Daoy (cell line): ENCODE results near the gene LSAMP. TPM values are rescaled to one million over a fixed set of nuclear protein-coding genes. Genes with fewer than 3 reads are reported as not detected.

Experiments
- DNase-seq: peaks from one replicate; pipeline ENCODE4 v3.0.0-alpha.2; 2015; ENCODE audit warnings: low read depth
- total RNA-seq: library from RNA; depleted of rRNA; stranded (reverse); fragments of >200 nt; shearing (Covaris generic); gene quantifications from 2 replicates; pipeline ENCODE4 v1.2.3, GENCODE V29; 2014

The LSAMP gene
- total RNA-seq, 1 experiment from 2014 or later: 7.1 TPM

DNA sequence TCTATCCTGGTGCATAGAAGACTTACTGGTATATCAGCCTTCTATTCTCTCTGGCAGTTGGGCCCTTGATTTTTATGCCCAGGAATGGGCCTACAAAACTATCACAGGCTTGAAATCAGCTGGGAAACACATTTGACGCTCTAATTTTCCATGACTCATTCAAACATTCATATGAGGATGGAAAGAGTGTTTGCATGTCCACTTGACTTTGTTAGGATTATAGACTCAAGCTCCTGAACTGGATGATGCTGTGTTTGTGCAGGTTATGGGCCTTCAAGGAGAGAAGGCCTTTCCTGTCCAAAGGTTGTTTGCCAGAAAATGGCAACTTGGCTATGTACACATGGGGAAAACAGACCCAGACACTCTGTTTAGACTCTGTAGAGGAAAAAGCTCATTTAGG, 602.1 kb downstream of the LSAMP start:
- DNase-seq: no peak

DNA sequence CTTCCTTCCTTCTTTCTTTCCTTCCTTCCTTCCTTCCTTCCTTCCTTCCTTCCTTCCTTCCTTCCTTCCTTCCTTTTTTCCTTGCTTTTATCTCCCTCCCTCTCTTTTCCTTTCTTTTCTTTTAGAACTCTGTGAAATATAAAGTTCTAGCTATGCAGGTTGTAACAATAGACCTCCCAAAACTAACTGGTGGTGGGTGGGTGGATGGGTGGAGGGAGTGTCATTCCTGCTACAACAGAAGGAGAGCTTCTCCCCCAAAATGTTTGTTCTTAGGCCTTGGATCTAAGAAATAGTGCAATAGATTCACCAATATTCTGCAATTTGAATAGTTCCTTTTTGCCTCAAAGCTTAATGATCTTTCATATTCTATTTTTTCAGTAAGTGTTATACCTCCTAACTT, 606.0 kb downstream of the LSAMP start:
- DNase-seq: no peak

DNA sequence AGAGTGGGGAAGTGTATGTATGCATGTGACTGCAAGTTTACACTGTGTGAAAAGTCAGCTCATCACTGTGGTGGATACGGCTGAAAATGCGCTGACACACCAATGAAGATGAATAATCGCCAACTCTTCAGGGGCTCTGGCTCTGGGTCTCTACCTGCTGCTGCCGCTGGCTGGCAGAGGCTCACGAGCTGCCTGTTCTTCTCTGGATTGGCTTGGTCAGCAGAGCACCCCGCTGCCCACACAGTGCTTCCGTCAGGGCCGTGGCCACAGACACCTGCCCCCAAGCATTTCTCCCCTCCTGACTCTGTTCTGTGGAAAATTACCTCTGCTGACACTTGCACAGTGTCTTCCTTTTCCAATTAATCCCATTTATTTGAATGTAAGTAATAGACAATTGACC, 606.5 kb downstream of the LSAMP start:
- DNase-seq: no peak

DNA sequence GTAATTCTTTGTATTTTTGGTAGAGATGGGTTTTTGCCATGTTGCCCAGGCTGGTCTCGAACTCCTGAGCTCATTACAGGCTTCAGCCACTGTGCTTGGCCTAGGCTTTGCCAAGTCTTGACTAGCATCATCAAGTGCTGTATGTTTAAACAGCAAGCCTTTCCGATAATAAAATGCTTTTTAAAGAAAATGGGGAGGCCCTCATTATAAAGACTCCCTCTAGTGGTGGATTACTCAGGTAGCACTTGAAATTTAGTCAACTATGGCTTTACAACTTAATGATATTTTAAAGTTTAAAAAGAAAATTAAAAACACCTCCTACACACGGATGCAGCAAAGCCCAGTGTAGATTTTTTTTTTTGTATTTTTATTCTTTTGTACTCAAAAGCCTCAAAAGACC, 608.3 kb downstream of the LSAMP start:
- no peak for DNase-seq

DNA sequence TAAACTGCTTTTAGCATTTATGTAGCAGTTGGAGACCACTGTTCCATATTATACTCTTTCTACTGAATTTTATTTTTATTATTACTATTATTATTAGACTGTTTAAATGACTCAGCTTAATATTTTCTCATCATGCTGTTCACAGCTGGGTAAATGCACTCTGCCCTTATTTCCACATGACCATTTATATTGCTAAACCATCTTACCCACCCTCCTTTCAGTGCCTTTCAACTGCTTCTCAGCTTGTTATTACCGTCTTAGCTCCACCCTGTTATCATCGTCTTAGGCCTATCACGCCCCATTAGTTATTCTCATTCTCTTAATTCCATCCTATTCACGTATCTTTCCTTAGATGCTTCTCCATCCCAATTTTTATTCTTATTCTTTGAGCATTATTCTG, 609.3 kb downstream of the LSAMP start:
- no peak for DNase-seq

DNA sequence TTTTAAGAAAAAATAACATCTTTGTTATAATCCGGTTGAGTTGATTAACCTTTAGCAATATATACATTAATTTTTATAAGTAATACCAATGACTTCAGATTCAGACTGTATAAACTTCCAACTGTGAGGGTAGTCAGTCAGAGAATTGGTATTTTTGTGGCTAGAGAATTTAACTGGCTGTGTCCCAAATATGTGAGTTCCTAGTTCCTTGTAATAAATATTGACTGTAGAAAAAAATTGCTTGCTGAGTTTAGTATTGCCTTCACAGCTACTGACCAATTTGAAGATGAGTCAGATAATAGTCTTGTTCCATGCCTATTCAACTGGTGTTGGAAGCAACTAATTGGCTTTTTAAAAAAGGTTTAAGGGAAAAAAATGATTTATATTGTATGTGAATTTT, 611.2 kb downstream of the LSAMP start:
- DNase-seq: peak; percentile 52

DNA sequence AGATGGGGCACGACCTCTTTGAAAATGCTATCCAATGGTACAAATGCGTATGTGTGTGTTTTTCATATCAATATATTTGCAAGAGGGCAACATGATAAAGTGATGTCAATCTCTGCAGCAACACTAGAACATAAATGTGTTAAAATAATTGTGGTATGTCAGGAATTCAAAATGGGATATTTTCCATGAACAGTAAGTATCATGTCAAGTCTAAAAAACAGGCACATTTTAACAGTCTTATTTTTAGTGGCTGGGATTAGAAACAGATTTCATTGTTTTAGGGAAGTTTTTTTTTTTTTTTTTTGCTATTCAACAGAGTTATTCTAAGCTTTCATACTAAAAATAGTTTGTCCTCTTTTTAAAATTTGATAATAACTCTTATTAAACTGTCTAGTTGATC, 612.2 kb downstream of the LSAMP start:
- no peak for DNase-seq

DNA sequence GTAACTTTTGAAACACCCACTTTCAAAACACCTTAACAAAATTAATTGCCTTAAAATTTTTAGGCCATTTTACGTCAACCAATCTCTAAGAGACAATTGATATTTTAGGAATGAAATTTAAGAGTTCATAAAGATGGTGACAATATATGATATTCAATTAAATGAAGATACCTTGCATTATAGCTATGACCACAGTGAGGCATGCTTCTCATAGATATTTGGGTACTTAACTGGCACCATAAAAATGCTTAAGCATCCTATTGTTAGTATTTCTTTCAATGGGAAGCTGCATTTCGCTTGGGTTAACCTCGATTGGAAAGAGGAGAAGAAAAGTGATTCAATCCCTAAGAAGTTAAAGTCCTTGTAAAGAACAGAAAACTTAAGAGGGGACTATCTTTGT, 613.0 kb downstream of the LSAMP start:
- DNase-seq: no peak

DNA sequence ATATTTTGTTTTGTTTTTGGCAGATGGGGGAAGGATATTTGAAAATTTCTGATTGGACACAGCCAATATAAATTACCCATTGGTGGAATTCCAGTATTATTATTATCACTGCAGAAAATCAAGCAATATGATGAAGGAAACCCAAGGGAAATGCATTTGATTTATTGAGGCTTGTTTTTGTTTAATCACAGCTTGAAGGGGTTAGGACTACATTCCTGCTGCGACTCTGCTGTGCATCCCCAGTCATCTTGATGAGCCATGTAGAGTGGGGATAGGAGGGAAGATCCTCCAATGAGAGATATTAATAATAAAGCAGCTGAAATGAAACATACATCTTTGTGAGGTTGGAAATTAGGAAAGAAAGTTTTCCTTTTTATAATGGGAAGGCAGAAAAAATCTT, 613.4 kb downstream of the LSAMP start:
- no peak for DNase-seq

DNA sequence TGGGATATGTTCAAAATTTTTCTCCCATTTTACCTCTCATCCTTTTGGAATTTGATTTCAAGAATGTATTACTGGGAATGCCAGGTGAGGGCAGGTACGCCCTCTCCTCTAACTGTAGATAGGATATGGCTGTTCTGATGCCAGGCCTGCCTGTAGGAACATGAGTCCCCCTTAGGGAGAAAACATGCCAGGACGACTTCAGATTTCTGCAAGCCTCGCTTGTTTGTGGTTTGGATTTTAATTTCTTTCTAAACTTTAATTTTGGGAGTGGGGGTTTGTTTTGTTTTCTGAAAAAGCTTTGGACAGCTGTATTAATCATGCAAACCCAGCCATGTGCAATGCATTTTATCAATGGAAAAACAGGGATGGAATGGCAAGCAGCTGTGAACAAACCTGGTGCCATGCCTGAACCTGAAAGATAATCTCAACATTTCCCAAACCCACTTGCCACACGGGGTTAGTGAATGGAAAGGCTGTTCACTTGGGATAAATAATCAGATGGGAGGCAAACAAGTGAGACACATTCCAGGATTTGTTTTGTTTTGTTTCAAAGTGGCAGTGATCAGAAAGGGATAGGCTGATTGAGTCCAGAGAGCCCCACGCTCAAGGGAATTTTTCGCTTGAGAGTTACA, 614.4 kb downstream of the LSAMP start:
- DNase-seq: no peak

DNA sequence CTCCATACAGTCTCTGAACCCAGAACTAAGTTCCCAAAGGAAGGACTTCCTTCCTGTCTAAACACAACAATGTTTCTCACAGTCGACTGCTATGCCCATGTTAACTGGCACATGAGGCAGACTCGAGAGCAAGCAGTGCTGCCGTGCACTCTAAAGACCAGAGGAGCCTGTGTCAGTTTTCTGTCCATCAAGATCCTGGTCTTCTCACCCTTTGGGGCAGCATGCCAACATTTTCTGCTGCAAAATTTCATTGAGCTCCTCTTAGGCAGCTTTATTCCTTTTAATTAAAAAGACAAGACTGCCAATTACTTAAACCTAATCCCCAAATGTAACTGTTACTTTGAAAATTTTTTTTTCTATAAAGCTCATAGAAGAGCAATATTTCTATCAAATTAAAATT, 616.9 kb downstream of the LSAMP start:
- DNase-seq: no peak

DNA sequence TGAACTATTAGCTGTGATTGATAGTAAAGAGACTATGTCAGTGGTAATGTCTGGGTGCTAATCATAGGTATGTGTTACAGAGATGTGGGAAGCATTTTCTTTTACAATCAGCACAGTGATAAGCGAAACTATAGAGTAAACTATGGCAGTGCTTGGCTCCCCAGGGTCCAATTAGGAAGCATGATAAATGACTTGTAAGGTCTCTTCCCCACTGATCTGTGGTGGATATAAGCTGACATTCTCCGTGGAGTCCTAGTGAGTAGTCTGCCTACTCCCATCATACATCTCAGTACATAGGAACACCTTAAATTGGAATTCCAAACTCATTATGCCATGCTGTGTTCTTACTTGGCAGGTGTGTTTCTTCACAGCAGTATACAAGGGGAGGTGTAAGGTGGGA, 617.8 kb downstream of the LSAMP start:
- no peak for DNase-seq

DNA sequence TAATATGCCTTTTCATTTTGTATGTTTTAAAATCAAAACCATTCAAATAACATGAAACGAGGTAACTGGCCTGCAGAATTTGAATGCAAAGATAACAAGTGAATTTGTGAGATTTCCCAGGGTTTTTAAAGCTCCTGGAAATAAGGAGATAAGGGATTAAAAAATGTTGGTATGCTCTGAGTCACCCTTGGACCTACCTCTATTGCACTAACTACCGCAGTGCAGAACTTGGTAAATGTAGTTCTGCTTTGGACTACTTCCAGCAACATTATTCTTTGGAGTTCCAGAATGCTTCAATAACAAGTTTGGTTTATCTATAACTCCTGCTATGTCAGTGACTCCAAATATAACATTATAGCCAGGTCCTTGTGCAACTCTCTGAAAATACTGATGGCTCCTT, 620.2 kb downstream of the LSAMP start:
- no peak for DNase-seq

DNA sequence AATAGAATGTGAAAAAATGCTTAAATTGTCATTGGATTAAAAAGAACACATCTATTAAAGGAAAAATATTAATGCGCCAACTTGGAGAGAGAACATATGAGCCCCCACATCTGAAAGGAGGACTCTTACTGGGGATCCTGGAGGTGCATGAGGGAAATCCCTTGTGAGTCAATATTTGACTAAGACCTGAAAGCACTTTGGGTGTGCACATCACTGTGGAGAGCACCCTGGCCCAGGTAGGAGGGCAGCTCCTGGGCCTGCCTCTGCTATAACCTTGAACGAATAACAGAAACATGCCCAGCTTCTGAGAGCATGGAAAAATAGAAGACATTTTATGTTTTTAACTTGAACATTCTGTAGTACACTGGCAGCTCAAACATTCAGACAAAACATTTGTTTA, 622.2 kb downstream of the LSAMP start:
- no peak for DNase-seq

DNA sequence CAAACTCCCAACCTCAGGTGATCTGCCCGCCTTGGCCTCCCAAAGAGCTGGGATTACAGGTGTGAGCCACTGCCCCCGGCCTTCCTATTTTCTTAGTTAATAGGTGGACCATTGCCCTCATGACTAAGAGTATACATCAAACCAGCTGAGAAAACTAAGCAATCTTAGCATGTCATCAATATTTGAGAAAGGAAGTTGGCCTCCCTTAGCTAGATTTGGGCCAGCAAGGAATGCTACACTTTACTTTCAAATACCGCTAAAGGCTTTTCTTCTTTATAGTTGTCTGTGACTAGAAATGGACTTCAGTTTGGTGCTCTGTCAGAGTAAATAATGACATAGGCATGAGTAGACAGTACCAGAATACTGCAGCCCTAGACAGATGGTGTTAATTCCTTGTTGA, 622.7 kb downstream of the LSAMP start:
- DNase-seq: no peak

DNA sequence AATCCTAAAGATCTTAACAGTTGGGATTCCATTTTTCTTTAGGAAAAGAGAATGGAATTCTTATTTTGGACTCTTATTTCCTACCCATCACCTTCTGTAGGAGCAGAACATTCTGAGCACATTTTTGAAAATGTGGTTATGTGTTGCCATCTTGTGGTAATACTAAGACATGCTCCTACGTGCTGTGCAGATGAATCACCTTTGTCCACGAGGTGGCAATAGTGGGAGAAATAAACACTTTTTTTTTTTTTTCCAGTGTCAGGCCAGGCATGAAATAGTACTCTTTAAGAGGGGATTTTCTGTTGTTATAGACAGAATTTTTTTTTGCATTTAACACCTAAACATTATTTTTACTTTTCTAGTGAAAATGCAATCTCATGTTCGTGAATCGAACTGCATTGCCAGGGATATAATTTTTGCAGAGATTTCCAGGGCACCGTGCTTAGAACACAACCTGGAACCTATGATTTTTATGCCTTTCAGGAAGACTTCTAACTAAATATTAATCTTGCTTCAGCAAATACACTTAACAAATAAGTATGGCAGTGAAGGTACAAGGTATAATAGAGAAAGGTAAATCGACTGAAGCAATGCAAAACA, 625.4 kb downstream of the LSAMP start:
- peak; percentile 86 for DNase-seq

DNA sequence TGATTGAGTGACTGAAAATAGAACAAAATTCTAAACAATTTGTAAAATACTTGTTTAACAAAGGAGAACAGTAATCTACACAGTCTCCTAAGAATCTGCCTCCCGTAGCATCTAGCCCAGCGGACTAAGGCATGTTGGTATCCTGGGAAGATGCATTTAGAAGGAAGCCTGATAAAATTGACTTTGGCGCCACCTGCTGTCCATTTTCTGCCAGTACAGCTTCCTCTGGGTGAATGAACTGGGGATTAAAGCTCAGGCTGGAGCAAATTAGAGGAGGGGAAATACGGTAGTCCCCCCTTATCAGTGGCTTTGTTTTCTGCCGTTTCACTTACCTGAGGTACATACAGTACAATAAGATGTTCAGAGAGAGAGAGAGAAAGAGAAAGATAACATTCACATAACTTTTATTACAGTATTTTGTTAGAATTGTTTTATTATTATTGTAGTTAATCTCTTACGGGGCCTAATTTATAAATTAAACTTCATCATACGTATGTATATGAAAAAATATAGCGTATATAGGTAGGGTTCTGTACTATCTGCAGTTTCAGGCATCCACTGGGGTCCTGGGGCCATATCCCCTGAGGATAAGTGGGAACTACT, 630.4 kb downstream of the LSAMP start:
- DNase-seq: peak; percentile 74

DNA sequence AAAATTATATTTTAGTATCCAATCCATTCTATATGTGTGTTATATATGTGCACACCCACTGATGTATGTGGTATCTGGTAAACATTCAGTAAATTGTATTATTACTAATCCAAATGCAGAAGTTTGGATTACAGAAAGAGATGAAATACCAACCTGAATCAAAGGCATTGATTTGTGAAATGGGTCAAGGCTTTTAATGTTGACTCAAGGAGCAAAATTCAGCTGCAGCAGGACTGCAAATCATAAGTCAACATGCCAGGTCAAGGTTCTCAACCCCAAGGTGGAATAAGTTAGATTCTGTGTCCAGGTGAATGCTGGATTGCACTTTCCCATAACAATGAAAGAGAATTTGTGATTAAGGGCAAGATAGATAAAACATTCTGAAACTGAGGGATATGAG, 631.3 kb downstream of the LSAMP start:
- no peak for DNase-seq

DNA sequence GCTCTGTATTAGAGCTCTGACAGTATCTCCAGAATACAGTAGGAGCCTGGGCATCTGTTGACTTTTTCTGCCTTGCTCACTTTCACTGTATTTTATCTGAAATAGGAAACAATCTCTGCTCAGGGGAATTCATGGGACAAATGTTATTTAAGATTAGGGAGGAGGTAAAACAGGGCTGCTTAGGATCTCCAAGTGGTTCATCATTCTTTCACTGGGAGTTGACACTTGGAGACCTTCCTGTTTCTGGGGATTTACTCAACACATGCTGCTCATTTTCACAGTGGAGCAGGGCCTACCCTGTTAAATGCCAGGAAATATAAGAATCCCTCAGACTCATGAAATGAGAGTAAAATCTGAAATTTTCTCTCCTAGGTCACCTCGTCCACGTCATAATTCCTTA, 636.5 kb downstream of the LSAMP start:
- no peak for DNase-seq

DNA sequence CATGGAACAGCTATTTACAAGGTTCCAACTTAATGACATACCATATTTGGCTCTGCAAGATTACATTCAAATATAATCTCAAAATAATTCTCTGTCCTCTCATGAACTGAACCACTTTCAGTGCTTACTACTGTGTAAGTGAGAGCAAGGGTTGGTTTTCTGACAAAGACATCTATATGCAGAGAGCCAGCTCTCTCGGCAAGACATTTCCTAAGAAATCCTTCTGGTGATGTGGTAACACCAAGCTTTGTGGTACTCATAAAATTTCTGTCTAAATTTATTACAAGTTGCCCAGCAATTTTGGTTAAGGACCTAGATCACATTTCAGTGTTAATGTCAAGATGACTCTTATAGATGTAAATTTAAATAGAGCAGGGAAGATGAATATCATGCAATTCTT, 637.0 kb downstream of the LSAMP start:
- DNase-seq: no peak

DNA sequence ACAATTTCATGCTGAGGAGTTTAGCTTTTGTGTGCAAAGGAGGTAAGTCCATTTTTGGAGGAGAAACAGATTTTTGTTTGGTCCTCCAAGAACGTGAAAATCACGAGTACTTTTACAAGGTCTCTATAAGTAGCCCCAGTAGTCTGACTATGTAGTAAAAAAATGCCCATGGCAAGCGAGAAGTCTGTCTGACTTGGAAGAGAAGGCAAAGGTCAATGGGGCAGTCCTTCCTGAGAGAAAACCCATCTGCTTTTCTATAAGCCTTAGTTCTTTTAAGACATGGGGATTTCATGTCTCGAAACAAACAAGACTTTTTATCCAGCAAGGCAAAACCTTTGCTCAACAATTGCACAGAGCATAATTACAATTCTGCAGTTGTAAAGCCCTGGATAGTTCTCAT, 638.8 kb downstream of the LSAMP start:
- DNase-seq: no peak

DNA sequence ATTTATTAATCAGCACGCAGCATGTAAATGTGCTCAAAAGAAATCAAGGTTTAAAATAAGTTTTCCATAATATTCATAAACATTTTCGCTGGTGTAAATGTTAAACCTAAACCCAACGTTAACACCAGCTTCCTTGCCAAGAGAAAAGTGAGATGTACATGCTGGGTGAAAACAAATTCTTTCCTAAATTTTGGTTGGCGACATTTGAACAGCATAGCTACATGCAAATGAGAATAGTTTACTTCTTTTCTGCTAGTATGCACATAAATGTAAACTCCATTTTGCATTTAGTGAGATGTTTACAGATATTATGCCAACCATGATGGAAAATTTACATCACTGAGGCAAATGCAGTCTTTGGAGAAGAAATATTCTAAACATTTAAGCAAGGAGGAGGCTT, 639.8 kb downstream of the LSAMP start:
- DNase-seq: no peak

DNA sequence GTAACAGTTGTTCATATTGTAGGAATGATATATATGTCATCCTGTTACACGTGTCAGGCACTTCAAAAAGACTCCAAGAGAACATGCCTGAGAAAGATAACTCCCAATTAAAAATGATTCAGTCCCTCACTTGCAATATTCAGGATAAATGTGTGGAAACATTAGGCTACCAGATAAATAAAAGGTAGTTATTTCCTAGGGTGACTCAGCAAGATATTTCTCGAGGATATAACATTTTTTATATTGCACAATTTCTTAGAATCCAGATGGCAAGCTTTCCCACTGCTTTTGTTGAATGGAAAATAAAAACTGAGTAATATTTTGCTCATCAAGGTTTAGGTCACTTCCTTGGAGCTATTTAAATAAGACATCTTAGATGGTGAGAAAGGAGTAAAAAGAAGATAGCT, 640.6 kb downstream of the LSAMP start:
- DNase-seq: peak; percentile 36

DNA sequence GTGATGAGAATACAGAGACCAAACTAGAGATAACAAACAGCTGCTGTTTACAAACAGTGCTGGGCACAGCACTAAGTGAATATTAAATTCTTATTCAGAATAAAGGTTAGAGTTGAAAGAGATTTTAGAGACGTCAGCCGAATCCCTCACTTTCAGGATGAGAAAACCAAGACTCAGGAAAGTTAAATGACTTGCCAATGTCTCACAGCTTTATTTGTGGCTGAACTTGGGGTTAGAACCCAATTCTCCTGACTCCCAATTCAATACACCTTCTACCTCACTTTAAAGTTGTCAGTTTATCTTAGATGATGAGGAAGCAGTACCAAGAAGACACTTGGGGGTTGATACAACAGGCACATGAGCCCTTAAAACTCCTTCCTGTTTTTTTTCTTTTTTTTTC, 641.1 kb downstream of the LSAMP start:
- no peak for DNase-seq
